GM12874 (cell line): ENCODE data around the gene SIK2.

Experiments used
- CTCF ChIP-seq: IDR thresholded peaks from 2 replicates; pipeline ENCODE4 v1.5.1; 2011; ENCODE audit warnings: low read depth, mild to moderate bottlenecking, control low read depth, low read length, moderate library complexity; ENCODE audit not compliant: insufficient read depth

The SIK2 gene

GRCh38 chr11:111624608-111625007, 22.4 kb downstream of the SIK2 start:
- no peak for TF ChIP-seq CTCF

- no peak for TF ChIP-seq CTCF
Measured at GRCh38 chr11:111627591-111627990, 25.3 kb downstream of the SIK2 start.

GRCh38 chr11:111629499-111629898, 27.2 kb downstream of the SIK2 start:
- no peak for TF ChIP-seq CTCF

- no peak for TF ChIP-seq CTCF
Measured at GRCh38 chr11:111631024-111631665, 28.9 kb downstream of the SIK2 start.

GRCh38 chr11:111631666-111632039, 29.4 kb downstream of the SIK2 start:
- no peak for TF ChIP-seq CTCF

GRCh38 chr11:111632516-111633220, 30.4 kb downstream of the SIK2 start:
- no peak for TF ChIP-seq CTCF

GRCh38 chr11:111633248-111633647, 31.0 kb downstream of the SIK2 start:
- TF ChIP-seq CTCF = no peak
